GM21528 (cell line): ENCODE data around the gene SON.
A peak's percentile ranks its signal among the peaks of the same experiment; 100 is the strongest.

Experiments used
- ATAC-seq: cut with Tn5 transposase; IDR thresholded peaks from one replicate; pipeline ENCODE4 v1.9.1; 2021; ENCODE audit warnings: mild to moderate bottlenecking, moderate library complexity; ENCODE audit not compliant: unreplicated experiment, low FRiP score

SON gene

DNA sequence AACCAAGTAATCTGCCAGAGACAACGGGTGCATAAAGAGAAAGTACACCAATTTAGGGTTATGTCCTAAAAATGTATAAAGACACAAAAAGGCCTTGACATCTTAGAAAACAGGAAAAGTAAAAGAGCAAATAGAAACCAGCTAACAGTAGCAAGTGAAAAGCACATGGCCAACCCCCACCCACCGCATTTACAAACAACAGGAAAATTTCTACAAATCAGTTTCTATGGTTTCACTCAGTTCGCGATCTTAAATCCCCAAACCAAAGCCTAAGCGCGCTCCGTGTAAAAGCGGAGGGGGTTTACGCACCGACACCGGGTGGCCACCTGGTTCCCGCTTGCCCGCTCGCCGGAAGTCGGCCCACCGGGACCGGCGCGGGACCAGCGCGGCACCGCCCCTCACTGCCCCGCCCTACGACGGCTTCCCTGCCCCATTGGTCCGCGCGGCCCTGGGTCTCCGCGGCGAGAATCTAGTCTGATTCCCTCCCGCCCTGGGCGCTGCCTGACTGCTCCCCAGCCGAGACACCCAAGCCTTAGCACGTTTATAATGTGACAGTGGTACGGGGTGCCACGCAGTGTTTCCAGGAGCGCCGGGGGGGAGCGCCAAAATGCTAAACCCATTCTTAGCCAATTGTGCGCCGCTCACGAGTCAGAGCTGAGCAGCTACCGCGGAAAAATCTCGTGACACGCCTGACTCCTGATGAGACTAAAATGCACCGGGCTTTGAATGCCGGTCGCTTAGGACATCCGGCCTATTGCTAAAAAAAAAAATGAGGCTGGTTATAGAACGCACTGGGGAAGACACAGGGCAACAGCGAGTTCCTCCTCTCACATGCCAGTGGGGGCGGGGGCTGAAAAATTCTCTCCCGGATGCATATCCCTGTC is 840 bp upstream of the SON start, which contains the start of gene GART:
Gene GART, minus strand, starts transcription at position 362 of the 884 bp plus-strand sequence. CDS start 2,802 bp downstream, outside the sequence.
- peak; percentile 55 for ATAC-seq

DNA sequence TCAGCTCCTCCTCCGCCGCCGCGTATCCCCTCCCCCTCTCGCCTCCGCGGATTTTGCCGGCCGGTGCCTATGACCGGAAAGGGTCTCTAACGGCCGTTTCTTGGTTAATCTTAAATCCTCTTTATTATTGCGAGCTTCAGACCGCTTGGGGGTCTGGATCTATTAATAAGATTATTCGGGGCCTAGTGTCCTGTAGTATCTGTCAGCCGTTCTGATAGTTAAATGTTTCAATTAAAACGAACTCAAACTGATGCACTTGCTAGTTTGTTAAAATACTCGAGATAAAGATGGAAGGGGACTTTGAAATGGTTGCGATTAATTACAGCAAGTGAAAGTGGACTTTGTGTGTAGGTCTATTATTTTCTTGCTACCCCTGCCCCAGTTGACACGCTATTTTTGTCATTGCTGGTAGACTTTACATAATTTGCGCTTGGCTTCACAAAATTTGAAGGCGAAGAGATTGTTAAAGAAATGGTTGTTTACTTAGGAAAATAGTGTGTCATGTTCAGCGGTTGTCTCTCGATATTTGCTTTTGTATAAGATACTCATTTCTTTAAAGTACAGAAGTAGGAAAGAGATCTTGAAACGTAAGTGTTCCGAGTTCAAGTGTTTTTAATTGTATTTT is 779 bp downstream of the SON start:
- ATAC-seq = no peak

DNA sequence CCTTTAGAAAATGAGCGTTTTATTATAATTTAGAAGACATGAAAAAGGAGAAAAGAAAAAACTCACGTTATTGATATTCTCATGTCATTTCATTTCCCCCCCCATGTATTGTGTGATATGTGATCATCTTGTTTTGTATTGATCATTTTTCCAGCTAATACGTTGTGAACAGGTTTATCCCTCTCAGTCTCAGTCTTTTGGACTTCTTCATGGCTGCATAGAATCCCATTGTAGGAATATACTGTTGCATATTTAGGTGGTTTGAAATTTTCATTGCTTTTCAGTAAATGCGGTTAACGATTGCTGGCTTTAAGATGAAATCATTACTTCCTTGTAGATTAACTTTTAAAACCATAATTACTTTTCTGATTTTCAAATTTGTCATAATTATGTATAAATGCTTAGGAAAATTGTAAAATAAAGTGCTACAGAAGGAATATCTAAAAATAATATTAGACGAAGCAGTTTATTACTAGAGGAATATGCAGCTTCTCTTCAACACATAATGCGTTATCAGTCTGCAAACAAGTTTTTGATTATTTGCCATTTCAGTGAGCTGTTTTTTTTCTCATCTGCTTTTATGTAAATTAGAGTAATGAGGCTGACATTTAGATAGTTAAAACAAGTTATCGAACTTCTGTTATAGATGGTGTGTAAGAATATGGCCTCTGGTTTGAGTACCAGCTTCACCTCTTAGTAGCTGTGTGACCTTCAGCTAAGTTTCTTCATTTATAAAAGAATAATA is 1.8 kb downstream of the SON start:
- no peak for ATAC-seq

DNA sequence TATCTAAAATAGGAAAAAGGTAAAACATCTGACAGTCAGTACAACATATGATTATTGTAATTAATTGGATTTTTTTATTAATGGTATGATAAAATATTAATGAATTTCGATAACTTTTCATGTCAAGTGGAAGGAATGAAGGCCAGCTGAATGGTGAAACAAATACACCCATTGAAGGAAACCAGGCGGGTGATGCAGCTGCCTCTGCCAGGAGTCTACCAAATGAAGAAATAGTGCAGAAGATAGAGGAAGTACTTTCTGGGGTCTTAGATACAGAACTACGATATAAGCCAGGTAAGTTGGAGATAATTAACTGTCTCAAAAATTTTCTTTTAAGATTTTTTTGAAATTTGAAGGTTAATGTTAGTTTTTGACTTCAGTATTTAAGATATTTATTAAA is 3.2 kb downstream of the SON start:
- ATAC-seq = no peak

DNA sequence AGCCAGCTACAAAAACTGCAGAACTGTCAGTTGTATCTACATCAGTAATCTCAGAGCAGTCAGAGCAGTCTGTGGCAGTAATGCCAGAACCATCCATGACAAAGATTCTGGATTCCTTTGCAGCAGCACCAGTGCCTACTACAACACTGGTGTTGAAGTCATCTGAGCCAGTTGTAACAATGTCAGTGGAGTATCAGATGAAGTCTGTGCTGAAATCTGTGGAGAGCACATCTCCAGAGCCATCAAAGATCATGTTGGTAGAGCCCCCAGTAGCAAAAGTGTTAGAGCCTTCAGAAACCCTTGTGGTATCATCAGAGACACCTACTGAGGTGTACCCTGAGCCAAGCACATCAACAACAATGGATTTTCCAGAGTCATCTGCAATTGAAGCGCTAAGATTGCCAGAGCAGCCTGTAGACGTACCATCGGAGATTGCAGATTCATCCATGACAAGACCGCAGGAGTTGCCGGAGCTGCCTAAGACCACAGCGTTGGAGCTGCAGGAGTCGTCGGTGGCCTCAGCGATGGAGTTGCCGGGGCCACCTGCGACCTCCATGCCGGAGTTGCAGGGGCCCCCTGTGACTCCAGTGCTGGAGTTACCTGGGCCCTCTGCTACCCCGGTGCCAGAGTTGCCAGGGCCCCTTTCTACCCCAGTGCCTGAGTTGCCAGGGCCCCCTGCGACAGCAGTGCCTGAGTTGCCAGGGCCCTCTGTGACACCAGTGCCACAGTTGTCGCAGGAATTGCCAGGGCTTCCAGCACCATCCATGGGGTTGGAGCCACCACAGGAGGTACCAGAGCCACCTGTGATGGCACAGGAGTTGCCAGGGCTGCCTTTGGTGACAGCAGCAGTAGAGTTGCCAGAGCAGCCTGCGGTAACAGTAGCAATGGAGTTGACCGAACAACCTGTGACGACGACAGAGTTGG is 7.3 kb downstream of the SON start:
- no peak for ATAC-seq

DNA sequence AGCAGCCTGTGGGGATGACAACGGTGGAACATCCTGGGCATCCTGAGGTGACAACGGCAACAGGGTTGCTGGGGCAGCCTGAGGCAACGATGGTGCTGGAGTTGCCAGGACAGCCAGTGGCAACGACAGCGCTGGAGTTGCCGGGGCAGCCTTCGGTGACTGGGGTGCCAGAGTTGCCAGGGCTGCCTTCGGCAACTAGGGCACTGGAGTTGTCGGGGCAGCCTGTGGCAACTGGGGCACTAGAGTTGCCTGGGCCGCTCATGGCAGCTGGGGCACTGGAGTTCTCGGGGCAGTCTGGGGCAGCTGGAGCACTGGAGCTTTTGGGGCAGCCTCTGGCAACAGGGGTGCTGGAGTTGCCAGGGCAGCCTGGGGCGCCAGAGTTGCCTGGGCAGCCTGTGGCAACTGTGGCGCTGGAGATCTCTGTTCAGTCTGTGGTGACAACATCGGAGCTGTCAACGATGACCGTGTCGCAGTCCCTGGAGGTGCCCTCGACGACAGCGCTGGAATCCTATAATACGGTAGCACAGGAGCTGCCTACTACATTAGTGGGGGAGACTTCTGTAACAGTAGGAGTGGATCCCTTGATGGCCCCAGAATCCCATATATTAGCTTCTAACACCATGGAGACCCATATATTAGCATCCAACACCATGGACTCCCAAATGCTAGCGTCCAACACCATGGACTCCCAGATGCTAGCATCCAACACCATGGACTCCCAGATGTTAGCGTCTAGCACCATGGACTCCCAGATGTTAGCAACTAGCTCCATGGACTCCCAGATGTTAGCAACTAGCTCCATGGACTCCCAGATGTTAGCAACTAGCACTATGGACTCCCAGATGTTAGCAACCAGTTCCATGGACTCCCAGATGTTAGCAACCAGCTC is 8.2 kb downstream of the SON start:
- no peak for ATAC-seq

DNA sequence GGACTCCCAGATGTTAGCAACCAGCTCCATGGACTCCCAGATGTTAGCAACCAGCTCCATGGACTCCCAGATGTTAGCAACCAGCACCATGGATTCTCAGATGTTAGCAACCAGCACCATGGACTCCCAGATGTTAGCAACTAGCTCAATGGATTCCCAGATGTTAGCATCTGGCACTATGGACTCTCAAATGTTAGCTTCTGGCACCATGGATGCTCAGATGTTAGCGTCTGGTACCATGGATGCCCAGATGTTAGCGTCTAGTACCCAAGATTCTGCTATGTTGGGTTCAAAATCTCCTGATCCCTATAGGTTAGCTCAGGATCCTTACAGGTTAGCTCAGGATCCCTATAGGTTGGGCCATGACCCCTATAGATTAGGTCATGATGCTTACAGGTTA is 8.8 kb downstream of the SON start:
- no peak for ATAC-seq

DNA sequence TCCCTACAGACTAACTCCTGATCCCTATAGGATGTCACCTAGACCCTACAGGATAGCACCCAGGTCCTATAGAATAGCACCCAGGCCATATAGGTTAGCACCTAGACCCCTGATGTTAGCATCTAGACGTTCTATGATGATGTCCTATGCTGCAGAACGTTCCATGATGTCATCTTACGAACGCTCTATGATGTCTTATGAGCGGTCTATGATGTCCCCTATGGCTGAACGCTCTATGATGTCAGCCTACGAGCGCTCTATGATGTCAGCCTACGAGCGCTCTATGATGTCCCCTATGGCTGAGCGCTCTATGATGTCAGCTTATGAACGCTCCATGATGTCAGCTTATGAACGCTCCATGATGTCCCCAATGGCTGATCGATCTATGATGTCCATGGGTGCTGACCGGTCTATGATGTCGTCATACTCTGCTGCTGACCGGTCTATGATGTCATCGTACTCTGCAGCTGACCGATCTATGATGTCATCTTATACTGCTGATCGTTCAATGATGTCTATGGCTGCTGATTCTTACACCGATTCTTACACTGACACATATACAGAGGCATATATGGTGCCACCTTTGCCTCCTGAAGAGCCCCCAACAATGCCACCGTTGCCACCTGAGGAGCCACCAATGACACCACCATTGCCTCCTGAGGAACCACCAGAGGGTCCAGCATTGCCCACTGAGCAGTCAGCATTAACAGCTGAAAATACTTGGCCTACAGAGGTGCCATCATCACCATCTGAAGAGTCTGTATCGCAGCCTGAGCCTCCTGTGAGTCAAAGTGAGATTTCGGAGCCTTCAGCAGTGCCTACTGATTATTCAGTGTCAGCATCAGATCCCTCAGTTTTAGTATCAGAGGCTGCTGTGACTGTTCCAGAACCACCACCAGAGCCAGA is 9.5 kb downstream of the SON start:
- no peak for ATAC-seq

DNA sequence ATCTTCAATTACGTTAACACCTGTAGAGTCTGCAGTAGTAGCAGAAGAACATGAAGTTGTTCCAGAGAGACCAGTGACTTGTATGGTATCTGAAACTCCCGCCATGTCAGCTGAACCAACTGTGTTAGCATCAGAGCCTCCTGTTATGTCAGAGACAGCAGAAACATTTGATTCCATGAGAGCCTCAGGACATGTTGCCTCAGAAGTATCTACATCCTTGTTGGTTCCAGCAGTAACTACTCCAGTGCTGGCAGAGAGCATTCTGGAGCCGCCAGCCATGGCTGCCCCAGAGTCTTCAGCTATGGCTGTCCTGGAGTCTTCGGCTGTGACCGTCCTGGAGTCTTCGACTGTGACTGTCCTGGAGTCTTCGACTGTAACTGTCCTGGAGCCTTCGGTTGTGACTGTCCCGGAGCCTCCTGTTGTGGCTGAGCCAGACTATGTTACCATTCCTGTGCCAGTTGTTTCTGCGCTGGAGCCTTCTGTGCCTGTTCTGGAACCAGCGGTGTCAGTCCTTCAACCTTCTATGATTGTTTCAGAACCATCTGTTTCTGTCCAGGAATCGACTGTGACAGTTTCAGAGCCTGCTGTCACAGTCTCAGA is 10.3 kb downstream of the SON start:
- ATAC-seq = no peak

DNA sequence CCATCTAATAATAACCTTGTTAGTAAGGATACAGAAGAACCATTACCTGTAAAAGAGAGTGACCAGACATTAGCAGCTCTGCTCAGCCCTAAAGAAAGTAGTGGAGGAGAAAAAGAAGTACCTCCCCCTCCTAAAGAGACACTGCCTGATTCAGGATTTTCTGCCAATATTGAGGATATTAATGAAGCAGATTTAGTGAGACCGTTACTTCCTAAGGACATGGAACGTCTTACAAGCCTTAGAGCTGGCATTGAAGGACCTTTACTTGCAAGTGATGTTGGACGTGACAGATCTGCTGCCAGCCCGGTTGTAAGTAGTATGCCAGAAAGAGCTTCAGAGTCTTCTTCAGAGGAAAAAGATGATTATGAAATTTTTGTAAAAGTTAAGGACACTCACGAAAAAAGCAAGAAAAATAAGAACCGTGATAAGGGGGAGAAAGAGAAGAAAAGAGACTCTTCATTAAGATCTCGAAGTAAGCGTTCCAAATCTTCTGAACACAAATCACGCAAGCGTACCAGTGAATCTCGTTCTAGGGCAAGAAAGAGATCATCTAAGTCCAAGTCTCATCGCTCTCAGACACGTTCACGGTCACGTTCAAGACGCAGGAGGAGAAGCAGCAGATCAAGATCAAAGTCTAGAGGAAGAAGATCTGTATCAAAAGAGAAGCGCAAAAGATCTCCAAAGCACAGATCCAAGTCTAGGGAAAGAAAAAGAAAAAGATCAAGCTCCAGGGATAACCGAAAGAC is 11.6 kb downstream of the SON start:
- no peak for ATAC-seq

DNA sequence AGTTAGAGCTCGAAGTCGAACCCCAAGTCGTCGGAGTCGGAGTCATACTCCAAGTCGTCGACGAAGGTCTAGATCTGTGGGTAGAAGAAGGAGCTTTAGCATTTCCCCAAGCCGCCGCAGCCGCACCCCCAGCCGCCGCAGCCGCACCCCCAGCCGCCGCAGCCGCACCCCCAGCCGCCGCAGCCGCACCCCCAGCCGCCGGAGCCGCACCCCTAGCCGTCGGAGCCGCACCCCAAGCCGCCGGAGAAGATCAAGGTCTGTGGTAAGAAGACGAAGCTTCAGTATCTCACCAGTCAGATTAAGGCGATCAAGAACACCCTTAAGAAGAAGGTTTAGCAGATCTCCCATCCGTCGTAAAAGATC is 12.1 kb downstream of the SON start:
- ATAC-seq = no peak

DNA sequence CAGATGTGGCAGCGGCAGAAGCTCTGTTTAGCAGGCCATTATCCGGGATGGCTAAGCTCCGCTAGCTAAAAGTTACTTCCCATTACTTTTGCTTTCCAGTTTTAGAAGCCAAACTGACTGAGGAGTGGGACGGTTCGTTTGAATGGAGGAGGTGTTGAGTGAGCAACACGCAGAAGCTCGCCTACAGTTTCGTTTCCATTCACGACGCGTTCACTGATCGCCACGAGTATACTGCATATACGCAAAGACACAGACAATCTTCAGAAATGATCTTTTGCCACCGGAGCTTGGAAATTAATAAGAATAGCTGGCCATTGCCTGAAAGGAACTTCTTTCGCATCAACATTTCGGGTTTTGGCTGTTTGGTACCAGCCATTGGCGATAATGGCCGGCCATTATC is 14.6 kb downstream of the SON start:
- ATAC-seq = no peak

DNA sequence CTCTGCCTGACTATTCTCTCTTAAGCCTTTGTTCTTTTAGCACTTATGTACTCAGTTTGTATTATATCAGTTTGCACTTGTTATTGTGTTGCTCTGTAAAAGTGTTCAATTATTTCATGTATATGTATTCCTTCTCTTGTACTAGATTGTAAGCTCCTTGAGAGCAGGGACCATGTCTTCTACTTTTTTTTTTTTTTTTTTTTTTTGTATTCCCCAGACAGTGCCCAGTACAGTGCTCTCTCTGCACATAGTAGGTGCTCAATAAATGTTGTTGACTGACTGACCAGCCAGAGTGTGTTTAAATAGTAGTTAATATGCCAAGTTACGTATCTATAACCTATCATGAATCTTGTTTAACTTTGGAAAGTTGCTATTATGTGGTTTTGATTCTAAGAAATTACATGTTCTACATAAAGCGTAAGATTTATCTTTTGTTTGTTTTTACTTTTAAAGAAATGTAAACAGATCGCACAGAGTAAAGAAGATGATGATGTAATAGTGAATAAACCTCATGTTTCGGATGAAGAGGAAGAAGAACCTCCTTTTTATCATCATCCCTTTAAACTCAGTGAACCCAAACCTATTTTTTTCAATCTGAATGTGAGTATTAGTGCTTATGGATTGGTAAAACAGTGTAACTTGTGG is 16.1 kb downstream of the SON start:
- no peak for ATAC-seq

DNA sequence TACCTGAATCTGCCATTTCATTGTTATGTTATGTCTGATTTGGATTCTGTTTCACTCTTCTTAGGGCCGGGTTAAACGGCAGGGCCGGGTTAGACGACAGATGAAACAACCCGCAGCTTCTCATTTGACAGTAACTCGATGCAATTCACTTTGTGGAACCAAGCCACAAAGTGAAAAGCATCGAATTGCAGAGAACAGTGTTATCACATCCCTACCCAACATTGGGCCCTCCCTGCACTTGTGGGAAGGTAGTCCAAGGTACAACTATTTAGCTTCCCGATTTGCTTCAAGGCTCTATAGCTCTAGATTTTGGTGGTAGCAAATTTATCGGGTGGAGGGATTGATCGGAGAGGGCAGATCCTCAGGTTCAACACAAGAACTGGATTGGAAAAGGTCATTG is 17.0 kb downstream of the SON start:
- no peak for ATAC-seq

DNA sequence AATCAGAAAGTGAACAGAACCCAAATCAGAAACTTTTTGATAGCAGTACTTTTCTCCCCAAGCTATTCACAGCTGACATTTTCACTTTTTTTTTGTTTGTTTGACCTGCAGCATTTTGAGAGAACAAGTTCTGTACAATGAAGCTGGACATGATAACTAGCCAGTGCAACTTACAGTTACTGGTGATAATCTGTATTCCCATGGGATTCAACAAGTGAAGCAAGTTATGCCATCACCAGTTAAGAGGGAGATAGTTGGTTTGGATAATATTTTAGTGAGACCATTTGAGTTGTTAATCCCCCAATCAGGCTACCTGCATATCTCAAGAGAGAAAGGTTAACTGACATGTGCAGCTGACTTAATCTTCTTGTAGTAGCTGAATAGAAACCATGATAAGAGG is 18.1 kb downstream of the SON start:
- no peak for ATAC-seq

DNA sequence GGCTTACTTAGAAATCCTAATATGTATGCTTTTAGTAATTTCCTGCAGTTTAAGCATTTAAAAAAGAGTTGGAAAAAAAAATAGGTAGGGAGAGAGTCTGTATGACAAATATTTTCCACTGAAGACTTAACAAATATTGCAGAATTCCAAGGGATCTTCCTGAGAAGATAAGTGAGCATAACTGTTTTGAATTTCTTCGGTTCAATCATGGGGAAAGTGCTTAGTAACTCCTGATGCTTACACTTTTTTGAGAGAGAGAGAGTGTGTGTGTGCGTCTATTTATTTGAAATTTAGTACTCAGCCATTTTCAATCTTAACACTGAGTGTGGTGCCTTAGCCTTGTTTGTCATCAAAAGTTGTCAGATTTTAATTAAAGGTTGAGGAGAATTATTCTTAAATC is 18.5 kb downstream of the SON start:
- no peak for ATAC-seq

DNA sequence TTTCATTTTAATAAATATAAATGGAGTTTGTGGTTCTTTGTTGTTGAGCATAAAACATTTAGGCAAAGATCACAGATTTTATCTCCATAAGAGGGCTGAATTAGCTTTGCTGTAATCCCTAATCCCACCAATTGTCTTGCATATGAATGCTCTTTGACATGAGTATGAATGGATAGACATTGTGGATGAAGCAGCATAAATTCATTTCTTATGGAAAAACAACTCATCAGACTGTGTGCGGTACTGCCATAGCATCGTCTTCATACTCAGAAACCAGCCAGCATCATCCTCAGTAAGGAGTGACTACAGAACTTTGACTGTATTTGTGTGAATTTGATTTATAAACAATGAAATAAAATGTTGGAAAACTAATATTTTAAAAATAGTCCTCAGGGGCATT is 19.6 kb downstream of the SON start:
- ATAC-seq = no peak
